Spleen (tissue), 7 donors: ENCODE results near the gene ERCC6L.

Experiments
- POLR2A ChIP-seq, 3 donors: fragments of 450-650 bp; IDR thresholded peaks; one replicate each; pipeline ENCODE4 v1.5.1; 2017; ENCODE audit warnings: antibody characterized with exemption in 3 of 3, mild to moderate bottlenecking in 1 of 3
- TF ChIP-seq, protein P1 (sequence below), 11 experiments: fragments of 200-600 bp in 7 of 11; fragments of 450-650 bp in 4 of 11; sonication (generic) in 4 of 11; IDR thresholded peaks in 8 of 11; conservative IDR thresholded peaks in 3 of 11; 1 replicate in 7 of 11; 2 replicates in 4 of 11; pipeline versions ENCODE4 v1.4.0 to v1.8.0; 2016 to 2021; ENCODE audit warnings: antibody characterized with exemption in 11 of 11, inconsistent platforms in 4 of 11, mild to moderate bottlenecking in 1 of 11
- donor health status: DM: no; HTN: no; CAD: no; lungs with moderate emphysema.
- donor health status: DM: no; HTN: no; CAD: no.
- donor health status: DM: no; HTN: no; CAD: no.

DNA sequence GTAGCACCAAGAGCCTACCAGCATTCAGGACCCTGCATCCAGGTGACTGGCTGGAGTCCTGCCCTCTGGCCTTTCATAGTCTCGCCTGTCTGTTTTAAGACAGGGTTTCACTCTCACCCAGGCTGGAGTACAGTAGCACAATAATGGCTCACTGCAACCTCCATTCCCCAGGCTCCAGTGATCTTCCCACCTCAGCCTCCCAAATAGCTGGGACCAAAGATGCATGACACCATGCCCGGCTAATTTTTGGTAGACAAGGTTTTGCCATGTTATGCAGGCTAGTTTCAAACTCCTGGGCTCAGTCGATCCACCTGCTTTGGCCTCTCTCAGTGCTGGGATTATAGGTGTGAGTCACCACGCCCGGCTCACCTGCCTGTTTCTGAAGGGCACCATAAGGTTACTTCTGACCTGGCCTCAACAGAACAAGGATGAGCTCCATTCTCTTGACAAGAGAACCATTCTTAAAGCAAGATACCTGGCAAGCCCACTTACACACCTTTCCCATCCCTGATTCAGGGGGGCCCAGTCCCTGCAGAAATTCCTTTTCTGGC, 31.6 kb upstream of the ERCC6L start:
- TF ChIP-seq, protein P1, sequence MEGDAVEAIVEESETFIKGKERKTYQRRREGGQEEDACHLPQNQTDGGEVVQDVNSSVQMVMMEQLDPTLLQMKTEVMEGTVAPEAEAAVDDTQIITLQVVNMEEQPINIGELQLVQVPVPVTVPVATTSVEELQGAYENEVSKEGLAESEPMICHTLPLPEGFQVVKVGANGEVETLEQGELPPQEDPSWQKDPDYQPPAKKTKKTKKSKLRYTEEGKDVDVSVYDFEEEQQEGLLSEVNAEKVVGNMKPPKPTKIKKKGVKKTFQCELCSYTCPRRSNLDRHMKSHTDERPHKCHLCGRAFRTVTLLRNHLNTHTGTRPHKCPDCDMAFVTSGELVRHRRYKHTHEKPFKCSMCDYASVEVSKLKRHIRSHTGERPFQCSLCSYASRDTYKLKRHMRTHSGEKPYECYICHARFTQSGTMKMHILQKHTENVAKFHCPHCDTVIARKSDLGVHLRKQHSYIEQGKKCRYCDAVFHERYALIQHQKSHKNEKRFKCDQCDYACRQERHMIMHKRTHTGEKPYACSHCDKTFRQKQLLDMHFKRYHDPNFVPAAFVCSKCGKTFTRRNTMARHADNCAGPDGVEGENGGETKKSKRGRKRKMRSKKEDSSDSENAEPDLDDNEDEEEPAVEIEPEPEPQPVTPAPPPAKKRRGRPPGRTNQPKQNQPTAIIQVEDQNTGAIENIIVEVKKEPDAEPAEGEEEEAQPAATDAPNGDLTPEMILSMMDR (IDR thresholded peaks at IDR 0.05 in 8 of 11, conservative IDR thresholded peaks at IDR 0.05 in 3 of 11): no peak
- TF ChIP-seq POLR2A (IDR thresholded peaks at IDR 0.05): no peak
